Duodenal mucosa (tissue), 2 donors: ENCODE results near the gene LRRC8D.

Experiments used
- H3K27ac ChIP-seq: one replicate; pipeline ENCODE4 v1.7.0; 2013; ENCODE audit warnings: low read depth, low read length
- H3K27me3 ChIP-seq, 2 donors: one replicate each; pipeline ENCODE4 v1.7.0; 2013; ENCODE audit warnings: low read length in 2 of 2, control low read depth in 1 of 2; ENCODE audit not compliant: insufficient read depth in 2 of 2, control insufficient read depth in 1 of 2
- H3K36me3 ChIP-seq, 2 donors: one replicate each; pipeline ENCODE4 v1.7.0; 2013; ENCODE audit warnings: low read length in 2 of 2, control low read depth in 1 of 2; ENCODE audit not compliant: insufficient read depth in 2 of 2, control insufficient read depth in 1 of 2
- H3K4me1 ChIP-seq, 2 donors: one replicate each; pipeline ENCODE4 v1.7.0; 2013; ENCODE audit warnings: low read length in 2 of 2, control low read depth in 1 of 2; ENCODE audit not compliant: insufficient read depth in 2 of 2, control insufficient read depth in 1 of 2
- H3K4me3 ChIP-seq, 2 donors: one replicate each; pipeline ENCODE4 v1.7.0; 2013; ENCODE audit warnings: low read length in 2 of 2, low read depth in 1 of 2
- H3K9ac ChIP-seq, 2 donors: one replicate each; pipeline ENCODE4 v1.7.0; 2013; ENCODE audit warnings: low read length in 2 of 2, low read depth in 1 of 2
- H3K9me3 ChIP-seq, 2 donors: one replicate each; pipeline ENCODE4 v1.7.0; 2013; ENCODE audit warnings: low read length in 2 of 2, control low read depth in 1 of 2; ENCODE audit not compliant: control insufficient read depth in 1 of 2

Gene LRRC8D

GRCh38 chr1:89832496-89833127 is 11.8 kb downstream of the LRRC8D start:
- Histone ChIP-seq H3K27ac (no peak overlapping the region), H3K27me3 (no peaks in the 10 kb centered on the region), H3K36me3 (no peaks in the 10 kb centered on the region), H3K9ac (no peak overlapping the region), H3K9me3 (no peaks in the 10 kb centered on the region), H3K4me1 (peaks cover 13 to 22% of the 10 kb centered on the region in 2 donors), H3K4me3 (no peak overlapping the region)

GRCh38 chr1:89833183-89834082 is 12.6 kb downstream of the LRRC8D start:
- Histone ChIP-seq H3K27ac (no peak overlapping the region), H3K9me3 (no peaks in the 10 kb centered on the region), H3K36me3 (no peaks in the 10 kb centered on the region), H3K27me3 (no peaks in the 10 kb centered on the region), H3K4me1 (peaks cover 13 to 22% of the 10 kb centered on the region in 2 donors), H3K9ac (no peak overlapping the region), H3K4me3 (no peak overlapping the region)

GRCh38 chr1:89834083-89834704 is 13.4 kb downstream of the LRRC8D start:
- H3K4me3 ChIP-seq: no peak overlapping the region
- H3K9me3 ChIP-seq: no peaks in the 10 kb centered on the region
- peaks cover 13 to 22% of the 10 kb centered on the region in 2 donors for H3K4me1 ChIP-seq
- no peak overlapping the region for H3K9ac ChIP-seq
- no peaks in the 10 kb centered on the region for H3K36me3 ChIP-seq
- H3K27ac ChIP-seq: no peak overlapping the region
- H3K27me3 ChIP-seq: no peaks in the 10 kb centered on the region

GRCh38 chr1:89836252-89837035 is 15.6 kb downstream of the LRRC8D start:
- Histone ChIP-seq H3K4me1 (peaks cover 13 to 29% of the 10 kb centered on the region in 2 donors), H3K9ac (no peak overlapping the region), H3K4me3 (peak overlapping the region in 1 of 2 donors; percentile 9), H3K27me3 (no peaks in the 10 kb centered on the region), H3K27ac (no peak overlapping the region), H3K36me3 (no peaks in the 10 kb centered on the region), H3K9me3 (no peaks in the 10 kb centered on the region)

- Histone ChIP-seq H3K27me3 (no peaks in the 10 kb centered on the region), H3K9me3 (no peaks in the 10 kb centered on the region), H3K9ac (no peak overlapping the region), H3K4me3 (peak overlapping the region in 1 of 2 donors; percentile 9), H3K4me1 (peaks cover 13 to 33% of the 10 kb centered on the region in 2 donors), H3K27ac (no peak overlapping the region), H3K36me3 (no peaks in the 10 kb centered on the region)
Observed at GRCh38 chr1:89837036-89837481, 16.2 kb downstream of the LRRC8D start.

- Histone ChIP-seq H3K36me3 (no peaks in the 10 kb centered on the region), H3K4me3 (no peak overlapping the region), H3K9ac (no peak overlapping the region), H3K9me3 (no peaks in the 10 kb centered on the region), H3K4me1 (peaks cover 15 to 37% of the 10 kb centered on the region in 2 donors), H3K27me3 (no peaks in the 10 kb centered on the region), H3K27ac (no peak overlapping the region)
Observed at GRCh38 chr1:89837510-89837909, 16.7 kb downstream of the LRRC8D start.

GRCh38 chr1:89839516-89839915 is 18.7 kb downstream of the LRRC8D start:
- Histone ChIP-seq H3K9me3 (no peaks in the 10 kb centered on the region), H3K9ac (no peak overlapping the region), H3K36me3 (no peaks in the 10 kb centered on the region), H3K4me3 (no peak overlapping the region), H3K27ac (no peak overlapping the region), H3K4me1 (peaks cover 27 to 42% of the 10 kb centered on the region in 2 donors), H3K27me3 (no peaks in the 10 kb centered on the region)

- H3K9ac ChIP-seq: no peak overlapping the region
- H3K27ac ChIP-seq: no peak overlapping the region
- no peaks in the 10 kb centered on the region for H3K27me3 ChIP-seq
- peaks cover 26 to 35% of the 10 kb centered on the region in 2 donors for H3K4me1 ChIP-seq
- no peak overlapping the region for H3K4me3 ChIP-seq
- no peaks in the 10 kb centered on the region for H3K36me3 ChIP-seq
- H3K9me3 ChIP-seq: no peaks in the 10 kb centered on the region
Observed at GRCh38 chr1:89841507-89841906, 20.7 kb downstream of the LRRC8D start.

GRCh38 chr1:89842567-89843272 is 21.9 kb downstream of the LRRC8D start:
- Histone ChIP-seq H3K9me3 (no peaks in the 10 kb centered on the region), H3K4me1 (peaks cover 18 to 30% of the 10 kb centered on the region in 2 donors), H3K36me3 (peaks cover 0 to under 1% of the 10 kb centered on the region in 2 donors), H3K9ac (peak overlapping the region; percentile 35 to 65), H3K27ac (peak overlapping the region; percentile 36), H3K4me3 (peak overlapping the region; percentile 90 to 92), H3K27me3 (no peaks in the 10 kb centered on the region)
